GM12875 (cell line): ENCODE results near the gene SFSWAP.

ENCODE experiments used
- H3K4me3 ChIP-seq: one replicate; pipeline ENCODE4 v1.5.1; 2011; ENCODE audit warnings: low read depth, low read length, control low read depth
- TF ChIP-seq, protein P1 (sequence below): IDR thresholded peaks from 2 replicates; pipeline ENCODE4 v1.5.1; 2011; ENCODE audit warnings: low read depth, mild to moderate bottlenecking, control low read depth, inconsistent platforms, low read length, moderate library complexity, borderline replicate concordance; ENCODE audit not compliant: insufficient read depth

Gene SFSWAP

GRCh38 chr12:131757111-131757510 is 46.2 kb downstream of the SFSWAP start:
- no peak overlapping the region for H3K4me3 ChIP-seq
- TF ChIP-seq, protein P1, sequence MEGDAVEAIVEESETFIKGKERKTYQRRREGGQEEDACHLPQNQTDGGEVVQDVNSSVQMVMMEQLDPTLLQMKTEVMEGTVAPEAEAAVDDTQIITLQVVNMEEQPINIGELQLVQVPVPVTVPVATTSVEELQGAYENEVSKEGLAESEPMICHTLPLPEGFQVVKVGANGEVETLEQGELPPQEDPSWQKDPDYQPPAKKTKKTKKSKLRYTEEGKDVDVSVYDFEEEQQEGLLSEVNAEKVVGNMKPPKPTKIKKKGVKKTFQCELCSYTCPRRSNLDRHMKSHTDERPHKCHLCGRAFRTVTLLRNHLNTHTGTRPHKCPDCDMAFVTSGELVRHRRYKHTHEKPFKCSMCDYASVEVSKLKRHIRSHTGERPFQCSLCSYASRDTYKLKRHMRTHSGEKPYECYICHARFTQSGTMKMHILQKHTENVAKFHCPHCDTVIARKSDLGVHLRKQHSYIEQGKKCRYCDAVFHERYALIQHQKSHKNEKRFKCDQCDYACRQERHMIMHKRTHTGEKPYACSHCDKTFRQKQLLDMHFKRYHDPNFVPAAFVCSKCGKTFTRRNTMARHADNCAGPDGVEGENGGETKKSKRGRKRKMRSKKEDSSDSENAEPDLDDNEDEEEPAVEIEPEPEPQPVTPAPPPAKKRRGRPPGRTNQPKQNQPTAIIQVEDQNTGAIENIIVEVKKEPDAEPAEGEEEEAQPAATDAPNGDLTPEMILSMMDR, result no peak

- TF ChIP-seq, protein P1, result no peak
- H3K4me3 ChIP-seq, result no peak overlapping the region
These were observed 47.3 kb downstream of the SFSWAP start for GRCh38 chr12:131758016-131758739.

GRCh38 chr12:131759176-131759575 is 48.3 kb downstream of the SFSWAP start:
- TF ChIP-seq, protein P1, result no peak
- H3K4me3 ChIP-seq, result no peak overlapping the region

DNA sequence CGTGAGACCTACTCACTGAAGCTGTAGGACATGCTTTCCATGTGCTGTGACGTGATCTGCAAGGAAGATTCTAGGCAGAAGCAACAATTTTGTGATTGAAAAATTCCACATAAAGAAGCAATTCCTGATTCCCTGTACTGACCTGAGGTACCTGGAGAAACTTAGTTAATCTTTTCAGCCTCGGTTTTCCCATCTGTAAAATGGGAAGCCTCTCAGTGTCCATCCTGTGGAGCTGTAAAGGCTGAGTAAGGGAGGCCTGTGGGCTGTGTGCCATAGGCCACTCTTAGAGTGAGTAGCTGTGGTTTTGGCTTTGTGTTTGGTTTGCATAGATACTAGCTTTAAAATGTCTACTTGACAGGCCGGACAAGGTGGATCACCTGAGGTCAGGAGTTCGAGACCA is 50.7 kb downstream of the SFSWAP start:
- TF ChIP-seq, protein P1, result no peak
- no peak overlapping the region for H3K4me3 ChIP-seq

DNA sequence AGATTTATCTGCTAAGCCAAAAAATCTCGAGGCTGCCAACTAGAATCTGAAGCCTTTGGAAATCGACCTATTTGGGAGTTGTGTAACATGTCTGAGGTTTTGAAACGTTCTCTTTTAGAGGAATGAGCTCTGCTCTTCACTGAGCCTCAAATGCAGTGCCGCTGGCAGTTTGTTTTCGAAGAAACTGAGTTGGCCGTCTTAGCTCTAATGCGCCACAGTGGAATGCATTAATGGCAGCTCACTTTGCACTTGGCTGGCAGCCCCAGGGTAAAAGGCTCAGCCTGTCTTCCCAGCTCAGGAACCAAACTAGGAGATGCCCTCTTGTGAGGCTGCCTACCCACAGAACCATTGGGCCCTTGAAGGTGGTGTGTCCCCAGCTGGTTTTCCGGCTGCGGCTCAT is 53.8 kb downstream of the SFSWAP start:
- no peak overlapping the region for H3K4me3 ChIP-seq
- TF ChIP-seq, protein P1, result no peak

GRCh38 chr12:131765961-131766360 is 55.1 kb downstream of the SFSWAP start:
- TF ChIP-seq, protein P1, result no peak
- H3K4me3 ChIP-seq, result no peak overlapping the region

GRCh38 chr12:131766382-131767107 is 55.7 kb downstream of the SFSWAP start:
- no peak overlapping the region for H3K4me3 ChIP-seq
- TF ChIP-seq, protein P1, result no peak
